Smooth muscle cell (in vitro differentiated cells): ENCODE data around the gene PLAC8L1. TPM values are rescaled to one million over a fixed set of nuclear protein-coding genes. Genes with fewer than 3 reads are reported as not detected.
"Not testable (repeated sequence)": the region's sequence is repeated elsewhere in the genome, so short reads cannot be mapped to it uniquely, and the experiment has no call there.

Experiments used
- DNase-seq: peaks from one replicate; lab custom pipeline; 2025; ENCODE audit not compliant: unreplicated experiment; lab: John Stamatoyannopoulos, UW
- H2AFZ ChIP-seq: fragments of 200-600 bp; sonication (generic); 2 replicates; pipeline ENCODE4 v1.6.0; 2016; ENCODE audit warnings: antibody characterized with exemption, low read depth, mild to moderate bottlenecking
- H3F3A ChIP-seq: fragments of 200-600 bp; sonication (generic); 2 replicates; pipeline ENCODE4 v1.6.0; 2017; ENCODE audit warnings: antibody characterized with exemption, low read depth
- H3K27ac ChIP-seq: fragments of 200-600 bp; sonication (generic); 2 replicates; pipeline ENCODE4 v1.5.1; 2016; ENCODE audit warnings: low read depth, mild to moderate bottlenecking
- H3K27me3 ChIP-seq: fragments of 200-600 bp; sonication (generic); 2 replicates; pipeline ENCODE4 v1.6.1; 2016; ENCODE audit warnings: low read depth, mild to moderate bottlenecking
- H3K36me3 ChIP-seq: fragments of 200-600 bp; sonication (generic); 2 replicates; pipeline ENCODE4 v1.5.1; 2016; ENCODE audit warnings: low read depth
- H3K4me1 ChIP-seq: fragments of 200-600 bp; sonication (generic); 2 replicates; pipeline ENCODE4 v1.5.1; 2016; ENCODE audit warnings: low read depth
- H3K4me2 ChIP-seq: fragments of 200-600 bp; sonication (generic); 2 replicates; pipeline ENCODE4 v1.6.0; 2016; ENCODE audit warnings: mild to moderate bottlenecking
- H3K4me3 ChIP-seq: fragments of 200-600 bp; sonication (generic); 2 replicates; pipeline ENCODE4 v1.5.1; 2016; ENCODE audit warnings: mild to moderate bottlenecking
- H3K79me2 ChIP-seq: fragments of 200-600 bp; sonication (generic); 2 replicates; pipeline ENCODE4 v1.6.0; 2016; ENCODE audit warnings: low read depth, mild to moderate bottlenecking
- H3K9ac ChIP-seq: fragments of 200-600 bp; sonication (generic); 2 replicates; pipeline ENCODE4 v1.6.0; 2016; ENCODE audit warnings: low read depth
- H3K9me3 ChIP-seq: fragments of 200-600 bp; sonication (generic); replicated peaks from 2 replicates; pipeline ENCODE4 v1.5.1; 2016; ENCODE audit warnings: low read depth
- H4K20me1 ChIP-seq: fragments of 200-600 bp; sonication (generic); 2 replicates; pipeline ENCODE4 v1.6.0; 2016; ENCODE audit warnings: low read depth
- CTCF ChIP-seq: fragments of 200-600 bp; sonication (generic); IDR thresholded peaks from 2 replicates; pipeline ENCODE4 v1.5.1; 2017; ENCODE audit warnings: borderline replicate concordance, mild to moderate bottlenecking, antibody characterized with exemption; ENCODE audit not compliant: insufficient read depth, poor library complexity, severe bottlenecking
- WGBS: methylation state at CpG from one replicate; pipeline ENCODE4 v1.1.7; 2016; ENCODE audit warnings: low lambda C conversion rate; 5-methylcytosine and 5-hydroxymethylcytosine counted together
- polyA plus RNA-seq: library from polyadenylated mRNA; unstranded; fragments of >200 nt; fragmentation: Nextera tagmentation; extraction: Ambion mirVana; gene quantifications from 2 replicates; pipeline ENCODE4 v1.2.1, GENCODE V29; 2016
- total RNA-seq: library from RNA; depleted of rRNA; stranded (reverse); fragments of >200 nt; gene quantifications from 2 replicates; pipeline ENCODE4 v1.2.3, GENCODE V29; 2014

The PLAC8L1 gene
- total and polyA plus RNA-seq, 2 experiments from 2014 or later, result 0.35 TPM; not detected in 1

GRCh38 chr5:146116361-146116760 lies 11.0 kb upstream of the PLAC8L1 start:
- Histone ChIP-seq H2AFZ (no peak overlapping the region), H3K4me1 (peaks cover 5% of the 10 kb centered on the region), H4K20me1 (peaks cover 23% of the 10 kb centered on the region), H3K27ac (no peak overlapping the region), H3K9me3 (no peaks in the 10 kb centered on the region), H3K79me2 (no peaks in the 10 kb centered on the region), H3K4me2 (no peak overlapping the region), H3F3A (peaks cover 9% of the 10 kb centered on the region), H3K27me3 (no peaks in the 10 kb centered on the region), H3K4me3 (no peak overlapping the region), H3K36me3 (peaks cover 42% of the 10 kb centered on the region), H3K9ac (no peak overlapping the region)
- no peak for DNase-seq
- WGBS, result 21% methylated on average over 2 of the region's 2 CpGs
- no peak for TF ChIP-seq CTCF

DNA sequence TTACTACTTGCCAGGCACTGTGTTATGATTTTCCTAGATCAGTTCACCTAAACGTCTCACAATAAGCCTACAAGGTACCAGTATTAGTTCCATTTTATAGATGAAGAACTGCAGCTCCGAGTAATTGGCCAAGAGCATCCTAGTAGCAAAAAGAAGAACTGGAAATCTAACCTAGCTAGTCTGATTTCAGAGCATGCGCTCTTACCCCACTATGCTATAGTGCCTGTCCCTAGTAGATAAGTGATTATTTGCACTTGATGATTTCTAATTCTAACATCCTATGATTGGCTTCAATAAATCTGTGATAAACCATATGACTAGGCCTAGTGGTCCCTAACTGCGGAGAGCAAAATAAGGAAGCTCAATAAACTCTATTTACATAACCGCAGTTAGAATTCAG lies 7.1 kb upstream of the PLAC8L1 start:
- Histone ChIP-seq H3K27ac (no peak overlapping the region), H3F3A (peaks cover 6% of the 10 kb centered on the region), H3K36me3 (peaks cover 7% of the 10 kb centered on the region), H3K9ac (no peak overlapping the region), H3K4me3 (no peak overlapping the region), H3K27me3 (no peaks in the 10 kb centered on the region), H3K4me2 (no peak overlapping the region), H3K79me2 (no peaks in the 10 kb centered on the region), H4K20me1 (peaks cover 17% of the 10 kb centered on the region), H2AFZ (no peak overlapping the region), H3K9me3 (no peaks in the 10 kb centered on the region), H3K4me1 (peaks cover 5% of the 10 kb centered on the region)
- 95% methylated on average over 5 of the region's 5 CpGs for WGBS
- TF ChIP-seq CTCF, result no peak
- no peak for DNase-seq

DNA sequence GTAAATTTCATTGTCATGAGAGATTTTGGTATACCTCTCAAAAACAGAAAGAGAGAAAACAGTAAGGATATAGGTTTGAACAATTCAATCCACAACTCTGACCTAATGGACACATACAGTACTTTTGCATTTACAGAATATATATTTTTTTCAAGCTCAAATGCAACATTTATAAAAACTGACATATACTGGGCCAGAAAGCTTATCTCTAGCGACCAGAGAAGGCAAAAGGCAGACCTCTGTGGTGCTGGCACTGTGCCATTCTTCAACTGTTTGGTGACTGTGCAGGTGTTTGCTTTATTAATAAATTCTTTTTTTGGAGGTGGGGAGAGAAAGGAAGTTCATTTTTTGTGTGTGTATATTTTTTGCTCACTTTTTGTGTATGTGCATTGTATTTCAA lies 6.0 kb upstream of the PLAC8L1 start:
- no peaks in the 10 kb centered on the region for H3K27me3 ChIP-seq
- H3K4me3 ChIP-seq, result no peak overlapping the region
- H3K27ac ChIP-seq, result no peak overlapping the region
- H3K4me2 ChIP-seq, result no peak overlapping the region
- WGBS, result 97% methylated on average over 1 of the region's 1 CpG
- H4K20me1 ChIP-seq, result peaks cover 6% of the 10 kb centered on the region
- no peaks in the 10 kb centered on the region for H3K9me3 ChIP-seq
- peaks cover 5% of the 10 kb centered on the region for H3K4me1 ChIP-seq
- H3F3A ChIP-seq, result no peaks in the 10 kb centered on the region
- H3K36me3 ChIP-seq, result peaks cover 7% of the 10 kb centered on the region
- TF ChIP-seq CTCF, result no peak
- H3K9ac ChIP-seq, result no peak overlapping the region
- no peak for DNase-seq
- no peaks in the 10 kb centered on the region for H3K79me2 ChIP-seq
- no peak overlapping the region for H2AFZ ChIP-seq

DNA sequence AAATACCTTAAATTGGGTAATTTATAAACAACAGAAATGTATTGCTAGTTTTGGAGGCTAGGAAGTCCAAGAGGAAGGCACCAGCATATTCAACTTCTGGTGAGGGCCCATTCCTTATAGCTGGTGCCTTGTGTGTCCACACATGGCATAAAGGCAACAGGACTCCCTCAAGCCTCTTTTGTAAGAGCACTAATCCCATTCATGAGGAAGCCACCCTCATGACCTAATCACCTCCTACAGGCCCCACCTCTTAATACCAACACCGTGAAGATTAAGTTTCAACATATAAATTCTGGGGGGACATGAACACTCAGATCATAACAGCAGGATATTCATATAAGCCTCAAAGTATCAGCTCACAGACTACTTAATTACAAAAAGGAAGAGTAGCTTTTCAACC lies 4.0 kb upstream of the PLAC8L1 start:
- no peak for DNase-seq
- Histone ChIP-seq H3K9me3 (no peaks in the 10 kb centered on the region), H3K4me3 (no peak overlapping the region), H4K20me1 (no peaks in the 10 kb centered on the region), H3K36me3 (peaks cover 7% of the 10 kb centered on the region), H2AFZ (no peak overlapping the region), H3K27me3 (no peaks in the 10 kb centered on the region), H3K9ac (no peak overlapping the region), H3K27ac (no peak overlapping the region), H3K4me2 (no peak overlapping the region), H3K4me1 (no peaks in the 10 kb centered on the region), H3K79me2 (no peaks in the 10 kb centered on the region), H3F3A (no peaks in the 10 kb centered on the region)
- no peak for TF ChIP-seq CTCF
- WGBS, result 84% methylated on average over 1 of the region's 1 CpG

DNA sequence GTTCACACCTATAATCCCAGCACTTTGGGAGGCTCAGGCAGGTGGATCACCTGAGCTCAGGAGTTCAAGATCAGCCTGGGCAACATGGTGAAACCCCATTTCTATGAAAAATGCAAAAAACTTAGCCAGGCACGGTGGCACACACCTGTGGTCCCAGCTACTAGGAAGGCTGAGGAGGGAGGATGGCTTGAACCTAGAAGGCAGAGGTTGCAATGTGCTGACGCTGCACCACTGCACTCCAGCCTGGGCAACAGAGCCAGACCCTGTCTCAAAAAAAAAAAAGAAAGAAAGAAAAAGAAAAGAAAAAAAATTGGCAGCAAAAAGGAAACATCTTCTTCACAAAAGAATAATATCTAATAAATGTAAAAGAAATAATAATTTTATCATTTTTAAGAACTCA lies 3.5 kb upstream of the PLAC8L1 start:
- not testable (repeated sequence) for DNase-seq, H2AFZ ChIP-seq, H3K4me1 ChIP-seq, H4K20me1 ChIP-seq, H3K79me2 ChIP-seq, H3F3A ChIP-seq, H3K36me3 ChIP-seq, H3K4me3 ChIP-seq, H3K4me2 ChIP-seq, H3K27me3 ChIP-seq, H3K9ac ChIP-seq, H3K27ac ChIP-seq, H3K9me3 ChIP-seq
- 98% methylated on average over 2 of the region's 2 CpGs for WGBS
